ENCODE measurements around the gene DNAJA4. TPM values are rescaled to one million over a fixed set of nuclear protein-coding genes. Genes with fewer than 3 reads are reported as not detected.
"Not testable (repeated sequence)": the region's sequence is repeated elsewhere in the genome, so short reads cannot be mapped to it uniquely, and the experiment has no call there.

Gene DNAJA4
- total RNA-seq, 2 donors from 2014 or later: 32.1 to 43.7 TPM

GRCh38 chr15:78243058-78243457 lies 21.3 kb upstream of the DNAJA4 start:
- TF ChIP-seq POLR2A (IDR thresholded peaks at IDR 0.05): no peak
- TF ChIP-seq, protein P1, sequence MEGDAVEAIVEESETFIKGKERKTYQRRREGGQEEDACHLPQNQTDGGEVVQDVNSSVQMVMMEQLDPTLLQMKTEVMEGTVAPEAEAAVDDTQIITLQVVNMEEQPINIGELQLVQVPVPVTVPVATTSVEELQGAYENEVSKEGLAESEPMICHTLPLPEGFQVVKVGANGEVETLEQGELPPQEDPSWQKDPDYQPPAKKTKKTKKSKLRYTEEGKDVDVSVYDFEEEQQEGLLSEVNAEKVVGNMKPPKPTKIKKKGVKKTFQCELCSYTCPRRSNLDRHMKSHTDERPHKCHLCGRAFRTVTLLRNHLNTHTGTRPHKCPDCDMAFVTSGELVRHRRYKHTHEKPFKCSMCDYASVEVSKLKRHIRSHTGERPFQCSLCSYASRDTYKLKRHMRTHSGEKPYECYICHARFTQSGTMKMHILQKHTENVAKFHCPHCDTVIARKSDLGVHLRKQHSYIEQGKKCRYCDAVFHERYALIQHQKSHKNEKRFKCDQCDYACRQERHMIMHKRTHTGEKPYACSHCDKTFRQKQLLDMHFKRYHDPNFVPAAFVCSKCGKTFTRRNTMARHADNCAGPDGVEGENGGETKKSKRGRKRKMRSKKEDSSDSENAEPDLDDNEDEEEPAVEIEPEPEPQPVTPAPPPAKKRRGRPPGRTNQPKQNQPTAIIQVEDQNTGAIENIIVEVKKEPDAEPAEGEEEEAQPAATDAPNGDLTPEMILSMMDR (IDR thresholded peaks at IDR 0.05): no peak
- Histone ChIP-seq H3K9me3 (no peaks in the 10 kb centered on the region), H3K27me3 (replicated peaks; ENCODE audit: insufficient read depth) (no peaks in the 10 kb centered on the region), H3K4me3 (no peak overlapping the region), H3K27ac (no peak overlapping the region), H3K4me1 (replicated peaks) (no peaks in the 10 kb centered on the region), H3K36me3 (no peaks in the 10 kb centered on the region)
- intact Hi-C loops (cut with DNase I): loop anchor here (5.0 to 10.0 kb wide), 3 partner anchors 66 to 278 kb away; partner anchors contain the start of gene CIB2
- 87% methylated on average over 6 of the region's 6 CpGs for WGBS
- DNase-seq (ENCODE audit: low spot score): no peak

DNA sequence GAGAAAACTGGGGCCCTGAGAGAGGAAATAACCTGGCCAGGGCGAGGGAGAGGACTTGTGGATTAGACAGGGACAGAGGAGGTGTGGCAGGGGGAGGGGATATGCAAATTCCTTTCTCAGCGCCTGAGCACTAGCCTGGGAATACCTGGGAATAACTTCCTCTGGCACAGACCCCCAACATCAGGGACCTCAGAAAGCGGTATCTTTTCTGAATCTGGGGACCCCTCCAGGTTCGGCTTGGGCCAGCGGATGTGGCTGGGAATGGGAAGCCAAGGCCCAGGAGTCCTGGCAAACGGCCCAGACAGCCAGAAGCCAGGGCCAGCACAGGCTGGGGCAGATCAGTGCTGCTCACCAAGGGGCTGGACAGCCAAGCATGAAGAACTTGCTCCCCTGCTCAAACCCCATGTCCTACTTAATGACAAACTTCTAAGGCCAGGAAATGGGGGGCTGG lies 20.8 kb upstream of the DNAJA4 start:
- Histone ChIP-seq H3K27me3 (replicated peaks; ENCODE audit: insufficient read depth) (no peaks in the 10 kb centered on the region), H3K4me3 (no peak overlapping the region), H3K4me1 (replicated peaks) (no peaks in the 10 kb centered on the region), H3K36me3 (no peaks in the 10 kb centered on the region), H3K9me3 (no peaks in the 10 kb centered on the region), H3K27ac (no peak overlapping the region)
- peak; percentile 28 for DNase-seq (ENCODE audit: low spot score)
- intact Hi-C loops (cut with DNase I): loop anchor here (5.0 to 10.0 kb wide), 3 partner anchors 66 to 279 kb away; partner anchors contain the start of gene CIB2
- WGBS: 17% methylated on average over 6 of the region's 6 CpGs
- TF ChIP-seq POLR2AphosphoS5 (IDR thresholded peaks at IDR 0.05): no peak
- TF ChIP-seq POLR2A (IDR thresholded peaks at IDR 0.05): no peak
- TF ChIP-seq, protein P1 (IDR thresholded peaks at IDR 0.05): no peak

DNA sequence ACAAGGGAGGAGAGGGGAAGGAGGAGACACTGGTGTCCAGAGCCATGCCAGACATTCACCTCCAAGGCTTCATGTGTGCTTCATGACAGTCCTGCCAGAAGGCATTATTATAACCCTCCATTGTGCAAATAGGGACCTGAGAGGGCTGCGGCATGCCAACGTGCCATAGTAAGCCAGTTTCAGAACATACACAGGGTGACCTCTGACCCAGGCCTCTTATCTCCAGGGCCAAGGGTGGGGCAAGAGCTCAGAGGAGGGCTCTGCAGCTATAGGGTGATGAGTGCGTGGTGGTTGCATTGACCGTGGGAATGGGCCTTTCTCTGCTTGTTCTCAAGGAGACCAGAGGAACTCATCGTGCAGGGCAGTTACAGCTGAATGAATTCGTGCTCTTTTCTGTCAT lies 20.3 kb upstream of the DNAJA4 start:
- no peak overlapping the region for H3K4me3 ChIP-seq
- 80% methylated on average over 6 of the region's 6 CpGs for WGBS
- no peak overlapping the region for H3K27ac ChIP-seq
- no peaks in the 10 kb centered on the region for H3K36me3 ChIP-seq
- H3K9me3 ChIP-seq: no peaks in the 10 kb centered on the region
- TF ChIP-seq POLR2AphosphoS5 (IDR thresholded peaks at IDR 0.05) (no peak), POLR2A (IDR thresholded peaks at IDR 0.05) (no peak)
- TF ChIP-seq, protein P1 (IDR thresholded peaks at IDR 0.05): no peak
- intact Hi-C loops (cut with DNase I): loop anchor here (5.0 to 10.0 kb wide), 3 partner anchors 67 to 279 kb away; partner anchors contain the start of gene CIB2
- H3K27me3 ChIP-seq (replicated peaks; ENCODE audit: insufficient read depth): no peaks in the 10 kb centered on the region
- no peaks in the 10 kb centered on the region for H3K4me1 ChIP-seq (replicated peaks)
- no peak for DNase-seq (ENCODE audit: low spot score)

DNA sequence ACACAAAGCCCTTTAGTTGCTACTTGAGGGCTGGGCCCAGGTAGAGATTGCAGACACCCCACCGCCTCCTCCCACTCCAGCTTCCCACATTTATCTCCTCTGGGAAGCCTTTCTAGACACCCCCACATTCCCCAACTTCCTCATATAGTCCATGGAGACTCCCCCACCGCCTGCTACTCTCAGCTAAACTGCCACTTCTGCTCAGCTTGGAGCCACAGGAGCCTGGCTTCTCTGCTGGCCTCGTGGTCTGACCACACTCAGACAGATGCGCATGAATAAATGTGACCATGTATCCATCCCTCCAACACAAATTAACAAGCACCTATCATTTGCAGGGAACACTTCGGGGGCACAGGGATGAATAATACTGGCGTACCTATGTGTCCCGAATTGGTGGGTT lies 19.5 kb upstream of the DNAJA4 start:
- no peaks in the 10 kb centered on the region for H3K4me1 ChIP-seq (replicated peaks)
- no peak for TF ChIP-seq POLR2A (IDR thresholded peaks at IDR 0.05)
- H3K27ac ChIP-seq: no peak overlapping the region
- intact Hi-C loops (cut with DNase I): loop anchor here (5.0 to 10.0 kb wide), 3 partner anchors 68 to 280 kb away; partner anchors contain the start of gene CIB2
- WGBS: 69% methylated on average over 7 of the region's 7 CpGs
- DNase-seq (ENCODE audit: low spot score): no peak
- no peaks in the 10 kb centered on the region for H3K9me3 ChIP-seq
- no peak overlapping the region for H3K4me3 ChIP-seq
- H3K36me3 ChIP-seq: no peaks in the 10 kb centered on the region
- no peaks in the 10 kb centered on the region for H3K27me3 ChIP-seq (replicated peaks; ENCODE audit: insufficient read depth)

DNA sequence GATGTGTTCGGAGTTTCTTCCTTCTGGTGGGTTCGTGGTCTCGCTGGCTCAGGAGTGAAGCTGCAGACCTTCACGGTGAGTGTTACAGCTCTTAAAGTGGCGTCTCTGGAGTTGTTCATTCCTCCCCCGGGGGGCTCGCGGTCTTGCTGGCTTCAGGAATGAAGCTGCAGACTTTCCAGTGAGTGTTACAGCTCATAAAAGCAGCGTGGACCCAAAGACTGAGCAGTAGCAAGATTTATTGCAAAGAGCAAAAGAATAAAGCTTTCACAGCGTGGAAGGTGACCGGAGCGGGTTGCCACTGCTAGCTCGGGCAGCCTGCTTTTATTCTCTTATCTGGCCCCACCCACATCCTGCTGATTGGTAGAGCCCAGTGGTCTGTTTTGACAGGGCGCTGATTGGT lies 19.0 kb upstream of the DNAJA4 start:
- H3K9me3 ChIP-seq; H3K27ac ChIP-seq; H3K4me3 ChIP-seq; H3K27me3 ChIP-seq (replicated peaks; ENCODE audit: insufficient read depth); H3K36me3 ChIP-seq; H3K4me1 ChIP-seq (replicated peaks); DNase-seq (ENCODE audit: low spot score): not testable (repeated sequence)
- intact Hi-C loops (cut with DNase I): loop anchor here (10.0 kb wide), 1 partner anchor 281 kb away; no protein-coding TSS in a partner anchor
- WGBS: 51% methylated on average over 14 of the region's 14 CpGs

GRCh38 chr15:78245976-78246620 lies 18.3 kb upstream of the DNAJA4 start:
- H3K27ac ChIP-seq; H3K4me1 ChIP-seq (replicated peaks); H3K36me3 ChIP-seq; H3K4me3 ChIP-seq; H3K27me3 ChIP-seq (replicated peaks; ENCODE audit: insufficient read depth); H3K9me3 ChIP-seq; DNase-seq (ENCODE audit: low spot score): not testable (repeated sequence)
- intact Hi-C loops (cut with DNase I): loop anchor here (10.0 kb wide), 1 partner anchor 281 kb away; no protein-coding TSS in a partner anchor
- WGBS: 97% methylated on average over 36 of the region's 39 CpGs
